Ishikawa (cell line): ENCODE data around the gene LRRC2.
A peak's percentile ranks its signal among the peaks of the same experiment; 100 is the strongest.

Source experiments
- CEBPB ChIP-seq: IDR thresholded peaks from 2 replicates; pipeline ENCODE4 v1.6.1; 2012
- CREB1 ChIP-seq: IDR thresholded peaks from 2 replicates; pipeline ENCODE4 v1.6.1; 2012; ENCODE audit warnings: low read depth
- EGR1 ChIP-seq: IDR thresholded peaks from 2 replicates; pipeline ENCODE4 v1.6.1; 2012
- EP300 ChIP-seq: IDR thresholded peaks from 2 replicates; pipeline ENCODE4 v1.6.1; 2012; ENCODE audit warnings: borderline replicate concordance
- FOXM1 ChIP-seq: IDR thresholded peaks from 2 replicates; pipeline ENCODE4 v1.6.1; 2012; ENCODE audit warnings: low read depth, borderline replicate concordance
- NFIC ChIP-seq: IDR thresholded peaks from 2 replicates; pipeline ENCODE4 v1.6.1; 2012
- RAD21 ChIP-seq: IDR thresholded peaks from 2 replicates; pipeline ENCODE4 v1.6.1; 2012; ENCODE audit warnings: low read depth
- TAF1 ChIP-seq: IDR thresholded peaks from 2 replicates; pipeline ENCODE4 v1.6.1; 2012; ENCODE audit warnings: low read depth, mild to moderate bottlenecking
- TCF12 ChIP-seq: IDR thresholded peaks from 2 replicates; pipeline ENCODE4 v1.6.1; 2012; ENCODE audit warnings: low read depth
- TEAD4 ChIP-seq: IDR thresholded peaks from 2 replicates; pipeline ENCODE4 v1.6.1; 2012
- YY1 ChIP-seq: IDR thresholded peaks from 2 replicates; pipeline ENCODE4 v1.6.1; 2012; ENCODE audit warnings: low read depth
- ZBTB7A ChIP-seq: IDR thresholded peaks from 2 replicates; pipeline ENCODE4 v1.6.1; 2012; ENCODE audit warnings: low read depth
- TF ChIP-seq, protein P1 (sequence below): IDR thresholded peaks from 2 replicates; pipeline ENCODE4 v1.6.1; 2012
- TF ChIP-seq, protein P2 (sequence below): IDR thresholded peaks from 2 replicates; pipeline ENCODE4 v1.6.1; 2012
- TF ChIP-seq, protein P3 (sequence below): IDR thresholded peaks from 2 replicates; pipeline ENCODE4 v1.6.1; 2012; ENCODE audit warnings: low read depth, mild to moderate bottlenecking

The LRRC2 gene

DNA sequence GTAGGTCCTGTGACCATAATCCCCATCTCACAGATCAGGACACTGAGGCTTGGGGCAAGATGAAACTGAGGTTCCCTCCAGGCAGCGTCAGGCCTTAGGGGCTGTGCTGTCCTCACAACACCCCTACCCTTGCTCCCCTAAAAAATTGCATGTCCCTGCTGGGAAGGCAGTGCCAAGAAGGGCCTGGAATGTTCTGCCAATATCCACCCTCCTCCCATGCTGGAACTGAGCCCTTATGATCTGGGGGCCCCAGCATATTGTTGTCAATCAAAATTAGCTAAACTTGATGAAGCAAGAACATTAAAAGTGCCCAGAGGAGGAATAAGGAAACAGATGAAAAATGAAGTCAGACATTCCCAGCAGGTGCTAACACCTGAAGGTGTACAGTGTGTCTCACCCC, 81.7 kb downstream of the LRRC2 start:
- TF ChIP-seq, protein P1, sequence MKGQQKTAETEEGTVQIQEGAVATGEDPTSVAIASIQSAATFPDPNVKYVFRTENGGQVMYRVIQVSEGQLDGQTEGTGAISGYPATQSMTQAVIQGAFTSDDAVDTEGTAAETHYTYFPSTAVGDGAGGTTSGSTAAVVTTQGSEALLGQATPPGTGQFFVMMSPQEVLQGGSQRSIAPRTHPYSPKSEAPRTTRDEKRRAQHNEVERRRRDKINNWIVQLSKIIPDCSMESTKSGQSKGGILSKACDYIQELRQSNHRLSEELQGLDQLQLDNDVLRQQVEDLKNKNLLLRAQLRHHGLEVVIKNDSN = no peak
- TF ChIP-seq NFIC (peak; percentile 52), ZBTB7A (no peak), TCF12 (no peak), CREB1 (no peak), TAF1 (no peak), TEAD4 (peak; percentile 55; the same call in 1 of the 2 replicates), RAD21 (no peak), CEBPB (no peak), EGR1 (no peak), YY1 (no peak), EP300 (no peak; the same call in 1 of the 2 replicates), FOXM1 (no peak)
- TF ChIP-seq, protein P2, sequence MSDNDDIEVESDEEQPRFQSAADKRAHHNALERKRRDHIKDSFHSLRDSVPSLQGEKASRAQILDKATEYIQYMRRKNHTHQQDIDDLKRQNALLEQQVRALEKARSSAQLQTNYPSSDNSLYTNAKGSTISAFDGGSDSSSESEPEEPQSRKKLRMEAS = no peak
- TF ChIP-seq, protein P3, sequence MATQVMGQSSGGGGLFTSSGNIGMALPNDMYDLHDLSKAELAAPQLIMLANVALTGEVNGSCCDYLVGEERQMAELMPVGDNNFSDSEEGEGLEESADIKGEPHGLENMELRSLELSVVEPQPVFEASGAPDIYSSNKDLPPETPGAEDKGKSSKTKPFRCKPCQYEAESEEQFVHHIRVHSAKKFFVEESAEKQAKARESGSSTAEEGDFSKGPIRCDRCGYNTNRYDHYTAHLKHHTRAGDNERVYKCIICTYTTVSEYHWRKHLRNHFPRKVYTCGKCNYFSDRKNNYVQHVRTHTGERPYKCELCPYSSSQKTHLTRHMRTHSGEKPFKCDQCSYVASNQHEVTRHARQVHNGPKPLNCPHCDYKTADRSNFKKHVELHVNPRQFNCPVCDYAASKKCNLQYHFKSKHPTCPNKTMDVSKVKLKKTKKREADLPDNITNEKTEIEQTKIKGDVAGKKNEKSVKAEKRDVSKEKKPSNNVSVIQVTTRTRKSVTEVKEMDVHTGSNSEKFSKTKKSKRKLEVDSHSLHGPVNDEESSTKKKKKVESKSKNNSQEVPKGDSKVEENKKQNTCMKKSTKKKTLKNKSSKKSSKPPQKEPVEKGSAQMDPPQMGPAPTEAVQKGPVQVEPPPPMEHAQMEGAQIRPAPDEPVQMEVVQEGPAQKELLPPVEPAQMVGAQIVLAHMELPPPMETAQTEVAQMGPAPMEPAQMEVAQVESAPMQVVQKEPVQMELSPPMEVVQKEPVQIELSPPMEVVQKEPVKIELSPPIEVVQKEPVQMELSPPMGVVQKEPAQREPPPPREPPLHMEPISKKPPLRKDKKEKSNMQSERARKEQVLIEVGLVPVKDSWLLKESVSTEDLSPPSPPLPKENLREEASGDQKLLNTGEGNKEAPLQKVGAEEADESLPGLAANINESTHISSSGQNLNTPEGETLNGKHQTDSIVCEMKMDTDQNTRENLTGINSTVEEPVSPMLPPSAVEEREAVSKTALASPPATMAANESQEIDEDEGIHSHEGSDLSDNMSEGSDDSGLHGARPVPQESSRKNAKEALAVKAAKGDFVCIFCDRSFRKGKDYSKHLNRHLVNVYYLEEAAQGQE = no peak

DNA sequence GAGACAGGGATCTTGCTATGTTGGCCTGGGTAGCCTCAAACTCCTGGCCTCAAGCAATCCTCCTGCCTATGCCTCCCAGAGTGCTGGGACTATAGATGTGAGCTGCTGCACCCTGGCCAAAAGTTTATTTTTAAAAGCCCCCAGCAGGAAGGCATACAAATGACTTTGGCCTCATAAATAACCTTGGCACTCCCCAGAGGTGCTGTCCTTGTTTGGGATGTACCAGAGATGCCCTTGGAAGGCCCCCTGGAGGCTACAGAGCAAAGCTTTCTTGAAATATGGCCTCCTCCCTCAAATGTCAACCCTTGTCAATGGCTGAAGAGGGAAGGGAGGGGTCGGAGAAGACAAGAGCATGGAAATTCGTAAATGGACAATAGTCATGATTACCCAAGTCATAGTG, 82.3 kb downstream of the LRRC2 start:
- TF ChIP-seq EGR1 (no peak), FOXM1 (no peak), EP300 (no peak), RAD21 (no peak), TEAD4 (no peak), CEBPB (no peak), ZBTB7A (no peak), YY1 (no peak)
- TF ChIP-seq, protein P3 = no peak
- TF ChIP-seq, protein P1 = no peak

GRCh38 chr3:46482632-46483350, 83.3 kb downstream of the LRRC2 start:
- TF ChIP-seq YY1 (no peak), TEAD4 (peak; percentile 86), EGR1 (no peak), TCF12 (peak; percentile 66; the same call in 1 of the 2 replicates), EP300 (peak; percentile 75; the same call in 1 of the 2 replicates), NFIC (peak; percentile 62)

GRCh38 chr3:46481636-46482035, 84.5 kb downstream of the LRRC2 start:
- TF ChIP-seq YY1 = no peak
- no peak for TF ChIP-seq ZBTB7A

DNA sequence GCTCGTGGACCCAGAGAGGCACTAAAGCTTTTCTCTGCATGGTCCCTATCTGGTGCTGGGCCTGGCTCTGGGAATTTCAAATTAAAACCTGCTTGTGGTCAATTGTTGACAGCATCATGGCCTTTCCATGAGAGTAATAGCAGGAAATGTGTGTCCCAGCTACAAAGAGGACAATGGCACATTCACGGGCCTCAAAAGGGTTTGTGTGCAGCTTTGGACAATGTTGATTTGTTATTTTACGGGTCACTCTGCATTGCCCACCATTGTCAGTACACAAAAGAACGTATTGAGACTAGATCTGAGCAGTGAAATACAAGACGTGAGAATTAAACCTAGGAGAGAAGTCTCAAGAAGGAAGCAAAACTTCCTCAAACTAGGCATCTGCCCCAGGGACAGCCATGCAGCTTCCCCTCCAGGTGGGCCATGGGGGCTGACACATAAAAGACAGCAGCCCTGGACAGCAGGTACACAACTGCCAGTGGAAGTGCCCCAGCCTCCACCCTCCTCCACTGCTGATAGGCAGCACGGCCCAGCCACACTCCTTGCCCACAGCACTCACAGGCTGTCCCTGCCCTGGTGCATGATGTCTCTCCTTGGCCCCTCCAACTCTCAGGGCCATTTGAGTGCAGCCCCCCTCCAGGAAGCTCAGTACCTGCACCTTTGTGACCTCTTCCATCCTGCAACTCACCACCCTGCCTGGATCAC, 85.5 kb downstream of the LRRC2 start:
- TF ChIP-seq TCF12 = no peak
- no peak for TF ChIP-seq CREB1
- no peak for TF ChIP-seq EP300
- TF ChIP-seq, protein P1 = no peak
- no peak for TF ChIP-seq NFIC

DNA sequence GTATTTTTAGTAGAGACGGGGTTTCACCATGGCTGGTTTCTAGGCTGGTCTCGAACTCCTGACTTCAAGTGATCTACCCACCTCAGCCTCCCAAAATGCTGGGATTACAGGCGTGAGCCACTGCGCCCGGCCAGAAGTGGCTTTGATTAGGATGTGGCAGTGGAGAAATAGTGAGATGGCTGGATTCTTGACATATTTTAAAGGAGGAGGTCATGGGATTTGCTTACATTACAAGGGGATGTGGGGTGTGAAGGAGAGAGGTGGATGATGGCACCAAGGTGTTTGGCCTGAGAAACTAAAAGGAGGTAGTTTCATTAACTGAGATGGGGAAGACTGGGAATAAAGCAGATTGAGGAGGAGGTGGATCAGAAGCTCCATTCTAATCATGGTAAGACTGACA, 86.4 kb downstream of the LRRC2 start:
- no peak for TF ChIP-seq CEBPB
- TF ChIP-seq YY1 = no peak
- TF ChIP-seq, protein P1 = no peak
- no peak for TF ChIP-seq TAF1
- no peak for TF ChIP-seq EP300
- no peak for TF ChIP-seq TEAD4
- TF ChIP-seq NFIC = no peak
- no peak for TF ChIP-seq ZBTB7A
- TF ChIP-seq TCF12 = no peak
- no peak for TF ChIP-seq RAD21
- TF ChIP-seq, protein P2 = no peak
- TF ChIP-seq EGR1 = no peak
- no peak for TF ChIP-seq FOXM1
- no peak for TF ChIP-seq CREB1
- TF ChIP-seq, protein P3 = no peak
